GM18868 (cell line): ENCODE data around the gene FOXL1.
"Not testable (repeated sequence)": the region's sequence is repeated elsewhere in the genome, so short reads cannot be mapped to it uniquely, and the experiment has no call there.

ENCODE experiments used
- ATAC-seq: cut with Tn5 transposase; IDR thresholded peaks from one replicate; pipeline ENCODE4 v1.9.1; 2021; ENCODE audit warnings: mild to moderate bottlenecking, moderate library complexity; ENCODE audit not compliant: unreplicated experiment

Gene FOXL1

DNA sequence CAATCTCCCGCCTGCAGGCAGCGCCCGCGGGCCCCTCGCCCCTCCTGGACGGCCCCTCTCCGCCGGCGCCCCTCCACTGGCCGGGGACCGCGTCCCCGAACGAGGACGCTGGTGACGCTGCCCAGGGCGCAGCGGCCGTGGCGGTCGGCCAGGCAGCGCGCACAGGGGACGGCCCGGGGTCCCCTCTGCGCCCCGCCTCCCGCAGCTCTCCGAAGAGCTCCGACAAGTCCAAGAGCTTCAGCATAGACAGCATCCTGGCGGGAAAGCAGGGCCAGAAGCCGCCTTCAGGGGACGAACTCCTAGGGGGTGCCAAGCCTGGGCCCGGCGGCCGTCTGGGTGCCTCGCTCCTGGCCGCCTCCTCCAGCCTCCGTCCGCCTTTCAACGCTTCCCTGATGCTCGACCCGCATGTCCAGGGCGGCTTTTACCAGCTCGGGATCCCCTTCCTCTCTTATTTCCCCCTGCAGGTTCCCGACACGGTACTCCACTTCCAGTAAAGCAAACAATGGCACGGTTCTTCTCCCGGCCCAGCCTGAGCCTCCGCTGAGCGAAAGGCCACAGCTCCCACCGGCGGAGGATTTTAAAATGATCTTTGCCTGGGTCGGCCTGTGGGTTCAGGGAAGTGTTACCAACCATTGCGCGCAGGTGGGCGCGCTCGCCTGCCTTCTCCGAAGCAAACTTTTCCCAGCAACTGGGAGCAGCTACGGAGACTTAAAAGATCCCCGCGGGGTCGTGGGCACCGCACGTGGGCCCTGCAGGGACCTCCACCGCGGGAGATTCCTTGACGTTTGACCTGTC is 1.1 kb downstream of the FOXL1 start:
- ATAC-seq = no peak

DNA sequence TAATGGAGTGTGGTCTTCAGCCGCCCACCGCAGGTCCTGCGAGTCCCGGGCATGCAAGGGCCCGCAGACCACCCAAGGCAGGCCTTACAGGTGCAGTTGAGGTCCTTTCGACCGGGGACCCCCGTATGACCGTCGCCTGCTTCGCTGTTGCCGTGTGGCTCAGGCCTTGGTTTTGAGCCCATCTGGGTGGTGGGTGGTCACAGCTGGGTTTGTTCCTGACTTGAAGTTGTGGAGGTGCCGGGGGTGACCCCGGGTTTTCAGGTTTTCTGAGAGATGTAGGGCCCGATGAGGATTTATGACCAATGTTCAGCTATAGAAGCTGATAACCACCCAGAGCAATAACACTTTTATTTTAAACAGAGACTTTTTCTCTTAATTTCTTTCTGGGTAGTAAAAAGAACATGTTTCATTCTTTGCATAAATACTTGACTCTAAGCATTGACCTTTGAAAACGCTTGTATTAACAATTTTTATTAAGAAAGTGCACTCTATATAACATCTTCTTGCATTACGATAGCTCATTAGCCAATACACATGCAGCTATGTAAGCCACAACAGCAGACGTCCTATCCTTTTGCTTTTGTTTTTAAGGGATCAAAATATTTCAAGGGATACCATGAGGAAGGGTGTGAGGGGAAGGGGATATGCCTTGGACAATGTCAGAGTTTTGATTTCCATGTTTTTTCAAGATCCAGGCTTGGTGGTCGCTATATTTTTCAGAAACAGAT is 1.9 kb downstream of the FOXL1 start:
- no peak for ATAC-seq

DNA sequence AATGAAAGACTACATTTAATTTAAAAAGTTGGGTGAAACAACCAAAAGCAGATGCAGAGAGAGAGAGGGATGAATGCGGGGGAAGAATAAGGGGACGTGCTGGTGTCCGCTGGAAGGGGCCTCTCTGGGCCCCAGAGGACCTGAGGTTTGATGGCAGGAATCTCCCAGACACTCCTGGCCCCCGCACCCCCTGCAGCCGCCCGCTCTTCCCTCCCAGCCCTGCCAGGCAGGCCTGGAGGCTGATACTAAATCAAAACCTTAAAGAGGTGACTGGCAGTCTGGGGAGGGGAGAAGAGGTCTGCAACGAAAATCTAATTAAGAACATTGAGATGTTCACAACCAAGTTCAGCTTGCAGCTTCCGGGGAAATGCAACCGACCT is 2.4 kb downstream of the FOXL1 start:
- ATAC-seq = no peak

DNA sequence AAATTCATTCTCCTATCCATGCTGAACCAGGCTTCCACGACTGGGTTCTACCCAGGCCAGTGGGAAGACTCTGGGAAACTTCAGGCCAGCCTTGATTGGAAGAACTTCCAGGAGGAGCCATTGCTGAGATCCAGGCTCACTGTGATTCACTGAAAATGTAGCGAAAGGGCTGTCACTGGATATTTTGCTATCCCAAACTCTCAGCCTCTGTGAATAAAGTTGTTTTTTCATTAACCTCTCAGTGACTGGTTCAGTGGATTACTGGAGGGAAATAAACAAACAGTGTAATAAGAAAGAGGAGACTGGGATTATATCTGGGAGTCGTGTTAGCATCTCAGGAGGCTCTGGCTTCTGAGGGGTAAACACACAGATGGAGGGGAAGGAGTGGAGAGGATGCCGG is 3.1 kb downstream of the FOXL1 start:
- no peak for ATAC-seq

DNA sequence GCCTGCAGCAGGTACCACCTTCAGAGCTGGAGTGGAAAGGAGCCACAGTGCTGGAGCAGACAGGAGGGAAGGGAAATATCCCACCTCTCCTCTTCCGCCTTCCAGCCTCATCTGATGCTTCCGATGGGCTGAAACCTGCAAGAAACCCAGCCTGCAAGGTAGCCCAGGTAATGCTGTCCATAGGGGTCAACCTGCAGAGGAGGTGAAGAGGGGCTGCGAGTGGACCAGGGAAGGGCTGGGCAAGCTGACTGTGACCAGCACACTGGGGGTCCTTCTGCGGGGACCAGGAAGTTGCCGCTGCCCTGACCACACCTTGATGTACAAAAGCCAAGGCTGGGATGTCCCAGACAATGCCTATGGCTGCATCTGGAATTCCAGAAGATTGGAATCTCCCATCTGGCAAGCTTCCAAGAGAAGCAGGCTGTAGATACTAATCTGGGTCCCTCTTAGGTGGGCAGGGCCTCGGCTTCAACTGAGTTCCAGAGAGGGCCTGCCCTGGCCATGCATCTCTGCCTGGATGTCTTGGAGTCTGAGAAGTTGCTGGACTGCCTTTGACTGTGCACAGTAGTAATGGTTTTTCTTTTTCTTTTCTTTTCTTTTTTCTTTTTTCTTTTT is 5.8 kb downstream of the FOXL1 start:
- no peak for ATAC-seq

DNA sequence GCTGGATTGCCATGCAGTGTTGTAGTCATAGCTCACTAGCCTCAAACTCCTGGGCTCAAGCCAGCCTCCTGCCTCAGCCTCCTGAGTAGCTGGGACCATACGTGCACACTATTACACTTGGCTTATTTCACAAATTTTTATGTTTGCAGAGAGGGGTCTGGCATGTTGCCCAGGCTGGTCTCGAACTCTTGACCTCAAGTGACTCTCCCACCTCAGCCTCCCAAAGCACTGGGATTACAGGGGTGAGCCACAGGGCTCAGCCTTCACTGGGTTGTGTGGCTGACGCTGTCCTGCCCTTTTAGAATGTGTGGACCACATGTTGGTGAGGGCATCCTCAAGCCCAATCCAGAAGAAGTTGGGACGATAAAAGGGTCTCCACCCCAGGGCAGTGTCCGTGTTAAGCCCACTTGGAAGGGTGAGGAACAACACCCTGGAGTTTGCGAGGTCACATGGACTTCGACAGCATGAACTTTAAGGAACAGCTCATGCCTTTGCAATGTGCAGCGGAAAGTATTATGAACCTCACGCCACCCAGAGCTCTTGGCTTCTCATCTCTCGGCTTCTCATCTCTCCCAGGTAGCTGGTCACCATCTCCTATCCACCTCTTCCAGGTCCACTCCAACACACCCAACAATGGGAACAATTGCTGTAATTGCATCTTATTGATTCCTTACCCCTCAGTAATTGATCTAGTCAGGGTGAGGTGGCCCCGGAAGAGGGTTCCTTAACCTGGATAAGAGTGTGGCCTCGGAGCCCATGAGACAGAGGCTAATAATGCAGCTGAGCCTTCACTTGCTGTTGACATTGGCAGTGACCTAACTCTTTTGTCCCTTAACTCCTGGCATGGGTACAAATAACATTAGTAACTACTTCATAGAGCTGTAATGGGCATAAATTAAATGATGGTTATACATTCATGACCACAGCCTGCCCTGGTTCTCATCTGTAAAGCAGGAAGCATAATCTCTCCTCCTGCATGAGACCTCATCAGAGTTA is 6.7 kb downstream of the FOXL1 start:
- ATAC-seq = no peak

DNA sequence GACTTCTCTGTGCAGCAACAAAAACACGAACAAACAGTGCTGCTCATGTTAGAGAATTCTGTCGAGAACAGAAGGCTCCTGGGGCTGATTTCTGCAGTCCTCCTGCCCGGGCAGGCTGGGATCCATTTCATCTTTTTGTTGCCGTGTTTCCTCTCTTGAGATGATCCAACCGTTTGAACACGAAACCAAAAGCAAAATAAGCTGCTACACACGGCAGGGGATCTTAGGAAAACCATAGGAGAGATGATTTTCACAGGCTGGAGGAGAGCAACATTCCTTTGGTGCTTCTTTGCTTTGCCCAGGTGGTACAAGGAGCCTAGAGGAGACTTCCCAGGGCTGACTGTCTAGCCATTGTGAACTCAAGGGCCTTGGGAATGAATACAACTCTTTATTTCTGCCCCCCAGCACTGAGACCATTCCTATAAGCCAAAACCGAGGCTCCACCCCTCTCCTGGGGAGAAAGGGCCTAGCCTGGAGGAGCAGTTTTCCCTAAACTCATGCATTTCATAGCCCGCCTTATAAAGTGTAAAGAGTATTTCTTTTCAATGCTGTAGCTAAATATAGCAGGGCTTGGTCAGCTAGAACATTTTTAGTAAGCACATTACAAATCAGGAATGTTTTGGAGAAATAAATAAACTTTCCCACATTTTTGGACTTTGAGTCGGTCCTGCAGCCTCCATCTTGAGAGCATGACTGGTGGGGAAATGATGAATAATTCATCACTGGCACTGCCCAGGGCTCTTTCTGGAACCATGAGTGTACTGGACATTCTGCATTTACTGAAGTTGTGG is 7.7 kb downstream of the FOXL1 start:
- no peak for ATAC-seq

DNA sequence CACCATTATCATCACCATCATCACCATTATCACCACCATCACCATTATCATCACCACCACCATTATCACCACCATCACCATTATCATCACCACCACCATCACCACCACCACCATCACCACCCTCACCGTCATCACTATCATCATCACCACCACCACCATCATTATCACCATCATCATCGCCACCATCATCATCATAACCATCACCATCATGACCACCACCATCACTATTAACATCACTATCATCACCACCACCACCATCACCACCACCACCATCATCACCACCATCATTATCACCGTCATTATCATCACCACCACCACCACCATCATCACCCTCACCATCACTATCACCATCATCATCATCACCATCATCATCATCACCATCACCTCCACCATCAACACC is 9.1 kb downstream of the FOXL1 start:
- ATAC-seq = no peak

DNA sequence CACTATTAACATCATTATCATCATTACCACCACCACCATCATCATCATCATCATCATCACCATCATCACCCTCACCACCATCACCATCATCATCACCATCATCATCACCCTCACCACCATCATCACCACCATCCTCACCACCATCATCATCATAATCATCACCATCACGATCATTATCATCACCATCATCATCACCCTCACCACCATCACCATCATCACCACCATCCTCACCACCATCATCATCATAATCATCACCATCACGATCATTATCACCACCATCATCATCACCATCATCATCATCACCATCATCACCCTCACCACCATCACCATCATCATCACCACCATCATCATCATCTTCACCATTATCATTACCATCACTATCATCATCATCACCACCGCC is 9.6 kb downstream of the FOXL1 start:
- ATAC-seq = not testable (repeated sequence)

DNA sequence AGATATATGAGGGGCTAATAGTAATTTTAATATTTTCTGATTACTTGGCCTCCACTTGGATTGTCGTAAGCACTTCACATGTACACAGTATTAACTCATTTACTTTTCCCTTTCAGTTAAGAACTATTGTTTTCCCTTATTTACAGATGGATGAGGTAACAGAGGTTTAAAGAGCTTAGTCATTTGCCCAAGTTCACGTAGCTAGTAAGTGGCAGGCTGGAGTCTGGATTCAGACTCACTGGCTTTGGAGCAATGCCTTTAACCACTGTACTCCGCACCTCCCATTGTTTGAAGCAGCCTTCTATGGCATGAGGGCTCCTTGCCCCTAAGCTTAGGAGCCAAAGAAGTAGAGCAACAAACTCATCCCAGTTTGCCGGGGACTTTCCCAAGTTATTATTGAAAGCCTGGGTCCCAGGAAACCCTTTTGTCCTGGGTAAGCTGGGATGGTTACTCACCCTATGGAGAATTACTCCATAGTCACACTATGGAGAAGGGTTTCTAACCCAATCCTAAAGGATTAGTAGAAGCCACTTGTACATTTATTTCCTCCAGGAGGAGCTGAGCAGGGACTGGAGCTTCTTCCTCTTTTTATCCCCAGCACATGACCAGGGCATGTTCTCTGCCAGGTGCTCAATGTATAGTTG is 12.3 kb downstream of the FOXL1 start:
- no peak for ATAC-seq

DNA sequence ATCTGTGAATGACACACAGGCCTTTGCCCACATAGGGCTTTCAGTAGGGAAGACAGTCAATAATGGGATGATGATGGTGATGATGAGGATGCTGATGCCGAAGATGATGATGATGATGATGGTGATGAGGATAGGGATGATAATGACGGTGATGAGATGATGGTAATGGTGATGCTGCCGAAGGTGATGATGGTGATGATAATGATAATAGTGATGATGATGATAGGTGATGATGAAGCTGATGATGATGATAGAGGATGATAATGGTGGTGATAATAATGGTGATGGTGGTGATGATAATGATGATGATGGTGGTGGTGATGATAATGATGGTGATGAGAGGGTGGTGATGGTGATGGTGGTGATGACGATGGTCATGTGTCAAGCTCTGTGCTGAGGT is 12.9 kb downstream of the FOXL1 start:
- no peak for ATAC-seq

DNA sequence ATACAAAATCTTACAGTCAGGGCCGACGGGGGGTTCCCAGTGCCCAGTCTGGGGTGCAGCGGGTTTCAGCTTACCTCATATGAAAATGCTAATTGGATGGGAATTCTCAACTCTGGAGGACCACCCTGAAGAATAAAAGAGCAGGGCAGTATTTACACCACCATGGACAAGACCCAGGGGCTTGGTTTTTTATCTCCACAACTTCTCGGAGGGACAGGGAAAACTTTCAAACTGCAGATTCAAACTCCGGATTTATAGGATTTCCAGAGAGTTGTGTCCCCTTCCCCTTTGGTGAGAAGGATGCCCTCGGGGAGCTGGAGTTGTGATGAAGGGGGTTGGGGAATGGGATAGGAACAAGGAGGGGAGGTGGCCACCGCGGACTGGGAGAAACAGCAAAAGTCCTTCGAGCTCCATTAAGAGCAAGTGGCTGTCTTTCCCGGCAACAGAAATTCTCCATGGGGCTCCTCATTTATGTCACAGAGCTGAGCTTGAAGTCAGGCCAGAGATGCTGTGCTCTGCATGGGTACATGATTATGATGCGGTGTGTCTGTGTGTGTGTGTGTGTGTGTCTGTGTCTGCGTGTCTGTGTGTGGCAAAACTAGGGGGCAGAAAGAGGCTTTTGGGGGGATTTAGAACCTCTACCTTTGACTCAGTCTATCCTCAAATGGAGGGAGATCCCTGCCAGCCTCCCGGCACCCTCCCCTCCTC is 15.7 kb downstream of the FOXL1 start:
- no peak for ATAC-seq

DNA sequence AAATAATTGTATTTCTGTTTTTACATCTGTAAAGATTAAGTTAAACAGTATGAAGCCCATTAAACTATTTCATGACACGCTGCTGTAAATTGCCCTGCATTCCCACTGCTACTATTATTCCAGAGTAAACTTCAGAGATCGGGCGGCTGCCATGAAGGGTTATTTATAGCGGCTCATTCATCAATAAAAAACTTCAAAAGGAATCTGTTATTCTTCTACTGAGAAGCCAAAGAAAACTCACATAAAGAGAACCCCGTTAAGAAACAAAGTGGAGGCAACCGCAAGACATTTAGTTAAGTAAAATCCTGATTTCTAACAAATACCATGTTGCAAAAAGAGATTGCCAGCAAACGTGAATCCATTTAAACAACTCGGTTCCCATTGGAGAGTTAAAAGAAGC is 16.4 kb downstream of the FOXL1 start:
- ATAC-seq = no peak

DNA sequence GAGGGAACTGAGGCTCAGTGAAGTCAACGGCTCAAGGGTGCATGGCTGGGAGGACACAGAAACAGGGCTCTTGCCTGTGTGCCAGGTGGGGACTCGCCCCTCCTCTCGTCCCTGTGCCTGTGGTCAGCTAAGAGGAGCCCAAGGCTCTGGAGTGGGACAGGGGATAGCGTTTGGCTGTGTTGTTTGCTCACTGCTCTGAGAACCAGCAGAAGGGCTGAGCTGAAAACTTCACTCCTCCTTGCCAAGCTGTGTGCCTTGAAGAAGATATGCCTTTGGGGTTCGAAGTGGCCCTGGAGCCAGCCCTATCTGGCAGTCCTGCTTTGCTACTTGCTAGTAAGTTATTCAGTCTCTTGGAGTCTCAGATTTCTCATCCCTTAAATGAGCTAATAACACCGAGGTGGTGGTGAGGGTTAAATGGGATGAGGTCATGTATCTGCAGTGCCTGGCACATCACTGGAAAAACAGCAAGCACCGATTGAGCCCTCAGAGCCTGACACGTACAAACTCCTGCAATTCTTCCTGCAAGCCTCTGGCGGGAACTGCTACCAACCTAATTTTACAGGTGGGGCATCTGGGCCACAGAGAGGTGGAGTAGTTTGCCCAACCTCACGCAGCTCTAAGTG is 17.7 kb downstream of the FOXL1 start:
- ATAC-seq = no peak

DNA sequence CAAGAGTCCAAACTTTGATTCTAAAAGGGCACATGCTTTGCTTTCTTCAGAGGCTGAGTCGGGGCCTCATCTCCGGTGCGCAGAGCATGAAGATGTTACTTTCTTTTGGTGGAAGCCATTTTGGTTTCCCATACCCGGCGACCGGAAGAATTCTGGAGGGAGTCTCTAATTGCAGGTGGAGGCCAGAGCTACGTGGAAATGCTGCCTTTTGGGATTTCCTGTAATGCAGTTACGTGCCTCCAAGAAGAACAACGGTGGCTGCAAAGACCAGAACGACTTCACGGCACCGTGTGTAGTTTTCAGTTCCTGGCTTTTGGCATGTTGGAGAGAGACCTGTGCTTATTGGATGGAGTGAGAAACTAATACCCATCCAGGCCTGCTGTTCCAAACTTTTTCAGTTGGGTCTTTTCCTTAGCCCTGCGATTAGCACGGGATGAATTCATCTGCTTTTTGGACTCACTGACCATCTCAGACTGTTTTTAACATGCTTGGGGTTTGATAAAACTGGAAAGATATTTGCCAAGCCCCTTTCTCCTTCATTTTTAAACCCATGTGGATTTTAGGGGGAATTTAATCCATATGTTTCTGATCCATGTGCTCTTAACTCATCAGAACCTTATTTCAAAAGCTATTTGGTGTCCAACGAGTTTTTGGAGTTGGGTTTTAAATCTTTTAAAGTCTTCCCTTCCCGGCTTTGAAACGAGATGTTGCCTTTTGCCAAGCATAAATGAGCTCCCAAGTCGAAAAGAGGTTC is 19.0 kb downstream of the FOXL1 start:
- ATAC-seq = no peak

DNA sequence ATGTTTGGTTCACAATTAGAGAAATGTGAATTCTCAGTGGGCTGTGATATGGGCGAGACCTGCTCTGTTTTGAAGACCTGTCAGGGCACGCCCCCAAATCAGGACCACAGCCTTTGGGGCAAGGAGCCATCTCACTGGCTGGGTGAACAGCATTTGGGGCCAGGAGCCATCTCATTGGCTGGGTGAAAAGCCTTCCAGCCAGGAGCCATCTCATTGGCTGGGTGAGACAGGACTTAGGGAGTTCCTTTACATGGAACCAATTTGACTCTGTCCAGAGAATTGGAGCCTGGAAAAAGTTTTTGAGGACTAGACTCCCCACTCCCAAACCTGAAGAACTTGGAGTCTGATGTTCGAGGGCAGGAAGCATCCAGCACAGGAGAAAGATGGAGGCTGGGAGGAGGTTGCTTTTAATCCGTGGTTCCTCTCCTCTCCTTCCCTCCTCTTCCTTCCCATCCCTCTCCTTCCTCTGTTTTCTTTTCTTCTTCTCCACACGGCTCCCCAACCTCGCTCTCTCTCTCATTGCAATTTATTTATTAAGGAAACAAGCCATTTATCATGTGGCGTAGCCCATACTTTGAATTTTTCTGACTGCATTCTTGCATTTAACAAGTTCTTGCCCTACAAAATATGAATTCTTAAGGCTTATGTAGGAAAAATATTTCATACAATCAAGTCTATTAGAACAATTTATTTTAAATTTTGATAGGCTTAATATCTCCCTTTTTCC is 19.7 kb downstream of the FOXL1 start:
- no peak for ATAC-seq
